COLO829 (cell line): ENCODE results near the gene TEX22.

Experiments
- DNase-seq: peaks from one replicate; pipeline ENCODE4 v3.0.0; 2012; ENCODE audit warnings: low spot score

Gene TEX22

GRCh38 chr14:105366386-105367074 is 31.8 kb upstream of the TEX22 start:
- DNase-seq: no peak

GRCh38 chr14:105367116-105368031 is 31.0 kb upstream of the TEX22 start:
- DNase-seq: no peak

DNA sequence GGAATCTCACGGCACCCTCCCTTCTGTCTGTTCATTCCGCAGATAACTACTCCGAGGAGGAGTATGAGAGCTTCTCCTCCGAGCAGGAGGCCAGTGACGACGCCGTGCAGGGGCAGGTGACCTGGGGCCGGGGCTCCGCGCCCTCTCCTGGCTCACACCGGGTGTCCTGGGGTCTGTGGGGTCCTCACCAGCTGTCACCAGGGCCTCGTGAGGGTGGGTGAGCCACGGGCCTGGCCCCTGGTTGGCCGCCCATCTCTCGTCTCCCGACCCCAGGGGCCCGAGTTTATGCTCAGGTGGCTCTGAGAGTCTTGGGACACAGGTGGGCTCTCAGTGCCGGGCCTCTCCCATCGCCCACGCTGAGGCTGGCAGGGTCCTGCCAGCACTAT is 30.3 kb upstream of the TEX22 start:
- no peak for DNase-seq

DNA sequence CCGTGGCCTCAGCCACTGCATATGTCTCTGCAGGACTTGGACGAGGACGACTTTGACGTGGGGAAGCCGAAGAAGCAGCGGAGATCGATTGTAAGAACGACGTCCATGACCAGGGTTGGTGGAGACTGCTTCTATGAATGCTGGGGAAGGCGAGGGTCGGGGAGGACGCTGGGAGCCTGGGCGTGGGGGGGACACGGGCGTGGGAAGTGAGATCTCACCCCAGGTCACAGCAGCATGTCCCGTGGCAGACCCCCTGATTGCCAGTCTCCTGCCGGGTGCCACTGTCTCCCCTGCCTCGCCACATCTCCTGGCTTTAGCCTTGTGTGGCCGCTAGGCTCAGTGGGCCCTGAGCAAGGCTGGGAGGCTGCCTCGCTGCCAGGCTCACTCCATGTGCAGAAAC is 29.9 kb upstream of the TEX22 start:
- no peak for DNase-seq

DNA sequence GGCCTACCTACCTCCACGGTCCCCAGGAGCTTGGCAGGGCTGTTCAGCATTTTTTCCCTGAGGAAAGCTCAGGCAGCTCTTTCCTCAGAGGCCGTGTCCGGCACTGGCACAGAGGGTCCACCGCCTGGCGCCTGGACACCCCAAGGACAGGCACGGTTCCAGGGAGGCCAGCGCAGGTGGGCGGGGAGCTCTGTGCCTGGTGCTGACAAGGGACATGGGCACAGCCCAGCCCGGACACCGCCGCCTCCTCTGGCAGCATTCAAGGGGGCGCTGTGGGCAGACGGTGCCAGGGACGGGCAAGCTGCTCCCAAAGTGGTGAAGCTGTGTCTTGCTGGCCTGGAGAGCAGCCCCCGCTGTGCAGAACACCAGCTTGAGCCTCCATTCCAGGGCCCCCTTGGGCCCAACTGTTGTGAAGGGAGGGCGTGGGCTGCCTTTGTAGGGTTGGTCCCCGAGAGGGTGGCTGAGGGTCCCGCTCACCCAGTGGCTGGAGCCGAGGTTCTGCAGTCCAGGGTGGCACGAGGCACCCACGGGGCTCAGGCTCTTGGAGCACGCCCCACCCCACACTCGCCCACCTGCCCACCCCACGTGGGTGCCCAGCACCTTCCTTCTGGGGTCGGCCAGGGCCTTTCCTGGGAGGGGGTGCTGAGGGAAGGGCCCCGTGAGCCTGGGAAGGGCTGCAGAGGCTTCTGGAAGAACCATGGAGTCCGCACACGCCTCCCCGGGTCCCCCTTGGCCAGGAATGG is 29.3 kb upstream of the TEX22 start:
- no peak for DNase-seq

DNA sequence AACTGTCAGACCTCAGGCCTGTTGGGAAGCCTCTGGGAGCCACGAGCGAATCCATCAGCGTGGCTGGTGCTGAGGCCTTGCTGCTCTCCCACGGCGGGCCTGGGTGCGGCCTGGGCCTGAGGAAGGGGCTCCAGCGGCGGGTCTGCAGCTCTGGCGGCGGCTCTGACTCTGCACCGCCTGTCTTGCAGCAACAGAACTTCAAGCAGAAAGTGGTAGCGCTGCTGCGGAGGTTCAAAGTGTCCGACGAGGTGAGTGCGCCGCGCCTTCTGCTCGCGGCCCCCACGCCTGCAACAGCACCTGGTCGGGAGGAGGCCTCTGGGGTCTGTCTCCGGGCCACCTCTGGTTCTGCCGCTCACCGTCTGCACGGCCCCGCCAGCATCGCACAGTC is 28.7 kb upstream of the TEX22 start:
- no peak for DNase-seq

DNA sequence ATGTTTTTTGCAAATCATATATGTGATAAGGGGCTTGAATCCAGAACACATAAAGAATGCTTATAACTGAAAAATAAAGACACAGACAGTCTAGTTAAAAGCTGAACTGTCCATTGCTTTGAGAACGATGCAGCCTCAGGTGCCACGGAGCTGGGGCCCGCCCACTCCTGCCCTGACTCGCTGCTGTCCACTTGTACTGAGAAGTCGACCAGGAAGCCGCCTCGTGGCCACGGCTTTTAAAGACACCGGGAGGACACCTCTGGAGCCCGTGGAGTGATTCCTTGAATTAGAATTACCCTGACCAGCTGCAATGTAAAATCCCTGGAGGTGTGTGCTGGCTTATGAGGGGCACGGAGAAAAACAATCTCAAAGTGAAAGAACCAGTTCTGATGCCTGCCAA is 23.9 kb upstream of the TEX22 start:
- no peak for DNase-seq

DNA sequence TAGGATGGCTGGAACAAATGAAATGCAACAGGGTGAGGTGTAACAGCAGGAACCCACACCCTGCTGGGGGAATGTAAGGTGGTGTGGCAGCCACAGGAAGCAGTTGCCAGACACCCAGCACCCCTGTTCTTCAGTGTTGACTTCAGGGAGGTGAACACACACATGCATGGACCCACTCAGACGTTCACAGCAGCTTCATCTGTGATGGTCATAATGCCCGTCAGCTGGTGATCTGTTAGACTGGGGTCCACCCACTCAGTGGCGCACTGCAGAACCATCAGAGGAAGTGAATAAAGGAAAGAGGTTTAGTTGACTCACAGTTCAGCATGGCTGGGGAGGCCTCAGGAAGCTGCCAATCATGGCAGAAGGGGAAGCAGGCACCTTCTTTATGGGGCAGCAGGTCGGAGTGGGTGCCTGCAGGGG is 22.7 kb upstream of the TEX22 start:
- no peak for DNase-seq

DNA sequence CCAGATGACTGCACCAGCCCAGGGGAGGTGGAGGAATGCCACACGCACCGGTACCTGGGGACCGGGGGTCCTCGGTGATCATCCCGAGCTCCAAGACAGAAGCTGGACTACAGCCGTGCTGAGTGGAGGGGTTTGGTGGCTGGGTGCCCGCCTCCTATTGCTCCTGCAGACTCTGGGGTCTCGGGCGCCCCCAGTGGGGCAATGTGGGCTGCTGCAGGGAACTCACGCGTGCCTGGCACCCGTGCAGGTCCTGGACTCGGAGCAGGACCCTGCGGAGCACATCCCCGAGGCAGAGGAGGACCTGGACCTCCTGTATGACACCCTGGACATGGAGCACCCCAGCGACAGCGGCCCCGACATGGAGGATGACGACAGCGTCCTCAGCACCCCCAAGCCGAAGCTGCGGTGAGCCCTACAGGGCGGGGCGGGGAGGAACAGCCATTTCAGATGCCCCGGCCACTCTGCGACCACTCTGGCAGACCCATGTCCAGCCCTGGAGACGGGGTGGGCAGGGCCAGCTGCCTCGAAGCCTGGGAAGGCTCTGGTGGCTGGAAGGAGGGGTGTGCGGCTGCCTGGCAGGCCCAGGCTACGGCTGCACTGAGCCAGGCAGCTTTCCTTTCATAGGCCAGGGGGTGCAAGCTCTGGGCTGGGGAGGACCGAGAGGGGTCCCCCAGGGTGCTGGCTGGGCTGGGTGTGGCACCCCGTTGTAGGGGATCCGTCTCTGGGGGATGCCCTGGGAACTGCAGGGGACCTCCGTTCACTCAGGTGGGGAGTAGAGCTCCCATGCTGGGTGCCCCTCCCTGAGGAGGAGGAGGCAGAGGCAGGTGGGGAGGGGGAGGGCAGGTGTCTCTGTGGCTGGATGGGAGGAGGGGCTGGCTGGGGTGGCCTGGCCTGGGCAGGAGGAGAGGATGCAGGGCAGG is 21.6 kb upstream of the TEX22 start:
- DNase-seq: no peak

DNA sequence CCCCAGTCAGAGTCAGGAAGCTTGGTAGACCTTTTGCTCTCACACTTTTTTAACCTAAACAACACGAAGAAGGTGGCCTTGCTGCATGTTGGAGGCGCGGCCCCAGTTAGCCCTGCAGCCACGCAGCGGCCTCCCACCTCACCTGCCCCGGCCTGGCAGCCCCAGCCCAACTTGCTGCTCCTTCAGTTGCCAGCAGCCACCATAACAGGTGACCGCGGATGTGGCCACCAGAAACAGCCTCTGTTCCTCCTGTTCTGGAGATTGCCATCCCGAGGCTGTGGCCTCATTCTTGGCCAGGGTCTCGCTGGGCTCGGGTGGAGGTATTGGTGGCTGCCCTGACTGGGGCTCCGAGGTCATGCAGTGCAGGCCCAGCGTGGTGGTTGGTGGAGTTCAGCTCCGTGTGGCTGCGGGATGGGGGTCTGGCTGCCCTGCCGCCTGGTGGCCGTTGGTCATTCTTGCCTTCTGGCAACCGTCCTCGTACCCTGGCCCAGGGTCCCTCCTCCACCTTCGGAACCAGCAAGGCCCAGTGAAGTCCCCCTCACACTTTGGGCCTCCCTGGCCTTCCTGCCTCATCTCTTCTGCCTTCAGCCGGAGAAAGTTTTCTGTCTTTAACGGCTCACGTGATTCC is 20.7 kb upstream of the TEX22 start:
- no peak for DNase-seq

GRCh38 chr14:105378199-105378598 is 20.1 kb upstream of the TEX22 start:
- no peak for DNase-seq

DNA sequence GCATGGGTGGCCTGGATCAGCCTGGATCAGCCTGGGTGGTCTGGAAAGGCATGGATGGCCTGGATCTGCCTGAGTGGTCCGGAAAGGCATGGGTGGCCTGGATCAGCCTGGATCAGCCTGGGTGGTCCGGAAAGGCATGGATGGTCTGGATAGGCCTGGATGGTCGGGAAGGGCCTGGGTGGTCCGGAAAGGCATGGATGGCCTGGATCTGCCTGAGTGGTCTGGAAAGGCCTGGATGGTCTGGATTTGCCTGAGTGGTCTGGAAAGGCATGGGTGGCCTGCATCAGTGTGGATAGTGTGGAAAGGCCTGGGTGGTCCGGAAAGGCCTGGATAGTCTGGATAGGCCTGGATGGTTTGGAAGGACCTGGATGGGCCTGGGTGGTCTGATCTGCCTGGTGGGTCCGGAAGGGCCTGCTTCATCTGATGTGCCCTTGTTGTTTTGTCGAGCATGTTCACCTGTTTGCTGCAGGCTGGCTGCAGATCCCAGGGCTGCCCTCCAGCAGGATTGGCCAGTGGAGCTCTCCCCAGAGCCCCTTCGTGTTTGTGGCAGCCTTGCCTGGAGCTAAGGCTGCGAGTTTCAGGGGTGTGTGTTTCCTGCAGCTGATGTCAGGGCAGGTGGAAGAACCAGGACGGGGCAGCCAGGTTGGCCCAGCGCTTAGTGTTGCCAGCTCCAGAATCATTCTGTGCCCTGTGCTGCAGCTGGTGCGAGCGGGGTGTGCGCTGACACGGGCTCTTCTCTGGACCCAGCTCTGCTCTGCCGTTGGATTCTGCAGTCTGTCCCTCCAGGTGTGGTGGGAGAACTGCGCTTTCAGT is 19.3 kb upstream of the TEX22 start:
- no peak for DNase-seq

- no peak for DNase-seq
These were observed 18.4 kb upstream of the TEX22 start for GRCh38 chr14:105379946-105380345.

- DNase-seq: no peak
These were observed 17.6 kb upstream of the TEX22 start for GRCh38 chr14:105380756-105381155.

DNA sequence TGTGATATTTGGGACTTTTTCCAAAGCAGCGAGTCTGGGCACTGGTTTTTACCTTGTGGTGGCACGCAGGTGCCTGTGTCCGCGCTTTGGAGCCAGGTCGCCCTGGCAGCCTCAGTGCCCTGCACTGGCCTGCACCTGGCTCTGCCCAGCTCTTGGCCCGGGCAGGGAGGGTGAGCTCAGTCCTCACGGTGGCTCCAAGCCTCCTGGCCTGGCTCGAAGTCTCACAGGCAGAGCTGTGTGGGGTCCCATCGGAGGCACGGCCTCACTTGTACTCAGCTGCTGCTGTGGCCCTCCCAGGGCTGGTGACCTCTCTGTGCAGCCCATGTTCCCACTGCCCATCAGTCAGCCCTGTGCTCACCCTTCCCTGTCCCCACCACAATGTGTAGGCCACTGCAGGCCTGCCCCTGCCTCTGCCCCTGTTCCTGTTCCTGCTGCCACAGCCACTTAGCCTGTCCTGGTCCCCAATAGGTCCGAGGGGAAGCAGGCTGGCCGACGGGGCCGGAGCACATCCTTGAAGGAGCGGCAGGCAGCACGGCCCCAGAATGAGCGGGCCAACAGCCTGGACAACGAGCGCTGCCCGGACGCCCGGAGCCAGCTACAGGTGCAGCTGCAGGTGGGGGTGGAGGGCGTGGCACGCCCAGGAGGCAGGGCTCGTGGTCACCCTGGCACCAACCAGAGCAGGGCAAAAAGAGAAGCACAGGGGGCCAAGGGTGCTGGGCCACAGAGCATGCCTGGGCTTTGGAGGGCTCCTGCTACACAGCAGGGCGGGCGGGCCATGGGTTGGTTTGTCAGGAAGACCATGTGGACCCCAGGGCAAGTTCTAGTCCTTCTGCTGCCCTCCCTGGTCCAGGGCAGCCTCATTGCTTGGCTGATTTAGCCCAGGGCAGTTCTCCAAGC is 16.6 kb upstream of the TEX22 start:
- DNase-seq: no peak

GRCh38 chr14:105382343-105383082 is 15.8 kb upstream of the TEX22 start:
- no peak for DNase-seq

DNA sequence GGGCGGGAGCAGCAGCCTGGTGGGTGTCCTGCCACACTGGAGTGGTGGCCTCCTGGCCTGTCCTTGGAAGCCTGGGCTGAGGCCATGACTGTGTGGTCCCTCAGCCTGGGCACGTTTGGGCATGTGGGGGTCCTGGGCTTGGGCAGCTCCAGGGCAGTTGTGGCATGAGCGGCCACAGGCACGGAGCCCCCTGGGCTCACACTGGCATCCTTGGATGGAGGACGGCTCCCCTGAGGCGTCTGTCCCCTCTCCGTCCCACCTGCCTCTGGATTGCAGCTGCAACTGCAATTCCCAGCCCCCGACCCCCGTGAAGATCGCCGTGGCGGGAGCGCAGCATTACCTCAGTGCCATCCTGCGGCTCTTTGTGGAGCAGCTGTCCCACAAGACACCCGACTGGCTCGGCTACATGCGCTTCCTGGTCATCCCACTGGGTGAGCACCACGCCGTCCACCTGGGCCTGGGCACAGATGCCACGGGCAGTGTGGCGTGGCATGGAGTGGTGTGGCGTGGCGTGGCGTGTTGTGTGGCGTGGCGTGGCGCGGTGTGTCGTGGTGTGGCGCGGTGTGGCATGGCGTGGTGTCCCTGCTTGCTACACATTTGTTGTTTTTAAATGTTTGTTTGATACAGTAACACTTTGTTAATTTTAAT is 15.1 kb upstream of the TEX22 start:
- DNase-seq: no peak

DNA sequence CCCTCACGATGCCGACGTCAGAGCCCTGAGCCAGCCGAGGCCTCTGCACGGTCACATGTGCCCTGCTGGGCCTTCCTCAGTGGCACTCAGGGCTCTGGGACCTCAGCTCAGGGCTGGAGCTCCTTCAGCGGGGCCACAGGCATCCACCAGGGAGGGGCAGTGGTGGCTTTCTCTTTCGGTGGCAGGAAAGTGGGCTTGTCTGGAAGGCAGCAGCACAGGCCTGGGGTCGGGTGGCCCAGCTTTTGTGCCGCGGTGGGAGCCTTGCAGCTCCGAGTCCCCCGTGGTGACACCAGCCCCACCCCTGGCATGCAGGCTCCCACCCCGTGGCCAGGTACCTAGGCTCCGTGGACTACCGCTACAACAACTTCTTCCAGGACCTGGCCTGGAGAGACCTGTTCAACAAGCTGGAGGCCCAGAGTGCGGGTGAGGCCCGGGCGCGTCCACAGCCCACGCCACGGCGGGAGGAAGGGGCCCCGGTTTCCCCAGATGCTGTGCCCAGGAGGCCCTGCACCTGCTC is 14.2 kb upstream of the TEX22 start:
- no peak for DNase-seq
